ENCODE results near the gene EXOC4. TPM values are rescaled to one million over a fixed set of nuclear protein-coding genes. Genes with fewer than 3 reads are reported as not detected.
"Not testable (repeated sequence)": the region's sequence is repeated elsewhere in the genome, so short reads cannot be mapped to it uniquely, and the experiment has no call there.

Gene EXOC4
- total RNA-seq, 4 donors from 2014 or later: 60.0 to 187 (median 80.1) TPM

GRCh38 chr7:133775201-133775600 lies 522.3 kb downstream of the EXOC4 start:
- Histone ChIP-seq H3K27me3 (no peaks in the 10 kb centered on the region), H3K4me3 (no peak overlapping the region), H3K36me3 (no peaks in the 10 kb centered on the region), H3K4me1 (peaks cover 7% of the 10 kb centered on the region), H3K27ac (no peak overlapping the region), H3K9me3 (no peaks in the 10 kb centered on the region)
- no peak for DNase-seq (ENCODE audit: low spot score in 2 of 2)
- TF ChIP-seq POLR2A (IDR thresholded peaks at IDR 0.05) (no peak), POLR2AphosphoS5 (IDR thresholded peaks at IDR 0.05) (no peak), EP300 (IDR thresholded peaks at IDR 0.05) (no peak)
- TF ChIP-seq, protein P1, sequence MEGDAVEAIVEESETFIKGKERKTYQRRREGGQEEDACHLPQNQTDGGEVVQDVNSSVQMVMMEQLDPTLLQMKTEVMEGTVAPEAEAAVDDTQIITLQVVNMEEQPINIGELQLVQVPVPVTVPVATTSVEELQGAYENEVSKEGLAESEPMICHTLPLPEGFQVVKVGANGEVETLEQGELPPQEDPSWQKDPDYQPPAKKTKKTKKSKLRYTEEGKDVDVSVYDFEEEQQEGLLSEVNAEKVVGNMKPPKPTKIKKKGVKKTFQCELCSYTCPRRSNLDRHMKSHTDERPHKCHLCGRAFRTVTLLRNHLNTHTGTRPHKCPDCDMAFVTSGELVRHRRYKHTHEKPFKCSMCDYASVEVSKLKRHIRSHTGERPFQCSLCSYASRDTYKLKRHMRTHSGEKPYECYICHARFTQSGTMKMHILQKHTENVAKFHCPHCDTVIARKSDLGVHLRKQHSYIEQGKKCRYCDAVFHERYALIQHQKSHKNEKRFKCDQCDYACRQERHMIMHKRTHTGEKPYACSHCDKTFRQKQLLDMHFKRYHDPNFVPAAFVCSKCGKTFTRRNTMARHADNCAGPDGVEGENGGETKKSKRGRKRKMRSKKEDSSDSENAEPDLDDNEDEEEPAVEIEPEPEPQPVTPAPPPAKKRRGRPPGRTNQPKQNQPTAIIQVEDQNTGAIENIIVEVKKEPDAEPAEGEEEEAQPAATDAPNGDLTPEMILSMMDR (IDR thresholded peaks at IDR 0.05): no peak
- WGBS: 92% methylated on average over 4 of the region's 4 CpGs

- no peak overlapping the region for H3K4me3 ChIP-seq
- H3K4me1 ChIP-seq: peaks cover under 1% of the 10 kb centered on the region
- H3K27me3 ChIP-seq: no peaks in the 10 kb centered on the region
- WGBS: 72% methylated on average over 3 of the region's 3 CpGs
- no peaks in the 10 kb centered on the region for H3K36me3 ChIP-seq
- DNase-seq (ENCODE audit: low spot score in 2 of 2): no peak
- no peak overlapping the region for H3K27ac ChIP-seq
- TF ChIP-seq POLR2AphosphoS5 (IDR thresholded peaks at IDR 0.05): no peak
- no peak for TF ChIP-seq POLR2A (IDR thresholded peaks at IDR 0.05)
- TF ChIP-seq EP300 (IDR thresholded peaks at IDR 0.05): no peak
- TF ChIP-seq, protein P1 (IDR thresholded peaks at IDR 0.05): no peak
- no peaks in the 10 kb centered on the region for H3K9me3 ChIP-seq
Measured at GRCh38 chr7:133776266-133776665, 523.4 kb downstream of the EXOC4 start.

DNA sequence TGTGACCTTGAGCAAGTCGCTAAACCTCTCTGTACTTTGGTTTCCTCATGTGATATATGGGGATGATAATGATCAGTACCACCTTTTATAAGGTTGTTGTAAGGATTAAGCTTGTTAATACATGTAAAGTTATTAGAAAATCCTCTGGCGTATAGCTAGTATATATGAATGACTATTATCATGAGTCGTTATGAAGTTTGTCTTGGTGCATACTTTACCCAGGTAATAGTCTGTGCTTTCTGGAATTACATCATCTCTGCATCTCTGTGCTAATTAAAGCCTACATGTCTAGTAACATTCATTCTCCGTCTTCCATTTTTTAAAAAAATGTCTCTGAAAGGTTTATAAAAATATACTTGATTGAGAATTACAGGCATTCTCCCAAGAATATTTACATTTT lies 524.8 kb downstream of the EXOC4 start:
- Histone ChIP-seq H3K9me3 (no peaks in the 10 kb centered on the region), H3K4me1 (no peaks in the 10 kb centered on the region), H3K27me3 (no peaks in the 10 kb centered on the region), H3K27ac (no peak overlapping the region), H3K36me3 (no peaks in the 10 kb centered on the region), H3K4me3 (no peak overlapping the region)
- DNase-seq (ENCODE audit: low spot score in 2 of 2): no peak
- TF ChIP-seq POLR2A (IDR thresholded peaks at IDR 0.05) (no peak), EP300 (IDR thresholded peaks at IDR 0.05) (no peak), POLR2AphosphoS5 (IDR thresholded peaks at IDR 0.05) (no peak)
- TF ChIP-seq, protein P1 (IDR thresholded peaks at IDR 0.05): no peak
- 86% methylated on average over 4 of the region's 4 CpGs for WGBS

DNA sequence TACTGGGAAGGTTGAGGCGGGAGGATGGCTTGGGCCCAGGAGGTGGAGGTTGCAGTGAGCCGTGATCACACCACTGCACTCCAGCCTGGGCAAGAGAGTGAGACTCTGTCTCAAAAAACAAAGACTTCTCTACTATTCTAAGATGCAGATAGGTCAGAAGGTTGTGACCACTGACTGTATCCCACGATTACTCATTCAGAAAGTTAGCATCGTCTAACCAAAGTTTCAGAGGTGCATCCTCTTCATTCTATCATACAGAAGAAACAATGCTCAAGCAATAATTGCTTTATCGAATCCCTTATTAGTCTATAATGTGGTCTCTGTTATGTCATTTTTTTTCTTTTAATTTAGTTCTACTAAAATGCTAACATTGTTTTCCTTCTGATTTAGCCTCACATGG lies 525.6 kb downstream of the EXOC4 start:
- TF ChIP-seq POLR2AphosphoS5 (IDR thresholded peaks at IDR 0.05): no peak
- TF ChIP-seq POLR2A (IDR thresholded peaks at IDR 0.05): no peak
- TF ChIP-seq EP300 (IDR thresholded peaks at IDR 0.05): no peak
- TF ChIP-seq, protein P1 (IDR thresholded peaks at IDR 0.05): no peak
- DNase-seq (ENCODE audit: low spot score in 2 of 2): no peak
- Histone ChIP-seq H3K36me3 (no peaks in the 10 kb centered on the region), H3K9me3 (no peaks in the 10 kb centered on the region), H3K4me1 (no peaks in the 10 kb centered on the region), H3K27me3 (no peaks in the 10 kb centered on the region), H3K4me3 (no peak overlapping the region), H3K27ac (no peak overlapping the region)
- WGBS: 95% methylated on average over 5 of the region's 5 CpGs

GRCh38 chr7:133779538-133779937 lies 526.7 kb downstream of the EXOC4 start:
- H3K4me3 ChIP-seq; H3K4me1 ChIP-seq; DNase-seq (ENCODE audit: low spot score in 2 of 2); H3K36me3 ChIP-seq; H3K9me3 ChIP-seq; H3K27me3 ChIP-seq; H3K27ac ChIP-seq: not testable (repeated sequence)
- whole genome bisulfite sequencing: 99% methylated on average over 4 of the region's 4 CpGs

DNA sequence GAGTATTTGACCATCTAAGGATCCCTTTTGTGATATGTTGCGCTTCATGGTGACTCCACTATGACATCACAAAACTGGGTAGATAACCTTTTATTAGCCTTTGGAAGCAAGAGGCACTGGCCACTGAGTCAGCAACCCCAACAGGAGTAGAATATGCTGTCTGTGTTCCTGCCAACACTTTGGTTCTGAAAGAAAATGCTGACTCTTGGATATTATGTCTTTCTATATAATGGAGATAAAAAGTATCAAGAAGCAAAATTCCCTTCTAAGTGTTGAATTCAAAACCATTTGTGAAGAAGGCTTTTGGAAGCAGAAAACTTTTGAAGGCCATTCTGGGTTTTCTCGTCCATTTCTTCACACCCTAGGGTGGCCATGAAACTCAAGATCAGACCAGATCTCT lies 528.0 kb downstream of the EXOC4 start:
- no peaks in the 10 kb centered on the region for H3K36me3 ChIP-seq
- no peaks in the 10 kb centered on the region for H3K9me3 ChIP-seq
- H3K27me3 ChIP-seq: no peaks in the 10 kb centered on the region
- 50% methylated on average over 2 of the region's 2 CpGs for WGBS
- no peak overlapping the region for H3K27ac ChIP-seq
- TF ChIP-seq POLR2A (IDR thresholded peaks at IDR 0.05) (no peak), POLR2AphosphoS5 (IDR thresholded peaks at IDR 0.05) (no peak), EP300 (IDR thresholded peaks at IDR 0.05) (no peak)
- TF ChIP-seq, protein P1 (IDR thresholded peaks at IDR 0.05): no peak
- no peaks in the 10 kb centered on the region for H3K4me1 ChIP-seq
- H3K4me3 ChIP-seq: no peak overlapping the region
- no peak for DNase-seq (ENCODE audit: low spot score in 2 of 2)
